HepG2 (cell line): ENCODE measurements around the gene AMTN.

Experiments used
- ASH2L ChIP-seq: fragments of 300-600, 200-600 bp; sonication (generic); IDR thresholded peaks from 2 replicates; pipeline ENCODE4 v1.7.0; 2017; ENCODE audit warnings: low read depth, mild to moderate bottlenecking, moderate library complexity, mixed read lengths, low read length; ENCODE audit not compliant: insufficient read length
- CC2D1A ChIP-seq: sonication (generic); formaldehyde crosslinking; IDR thresholded peaks from 2 replicates; pipeline ENCODE4 v1.8.1; 2023; ENCODE audit warnings: mild to moderate bottlenecking, missing genetic modification reagents
- RXRA ChIP-seq: sonication (generic); formaldehyde crosslinking; IDR thresholded peaks from 2 replicates; pipeline ENCODE4 v1.5.1; 2020; ENCODE audit warnings: missing genetic modification reagents
- TAF15 ChIP-seq: fragments of 200-400 bp; formaldehyde crosslinking; IDR thresholded peaks from one replicate; pipeline ENCODE4 v1.6.1; 2018; ENCODE audit warnings: mild to moderate bottlenecking, low read depth, low read length; ENCODE audit not compliant: poor library complexity, severe bottlenecking
- ZNF501 ChIP-seq: sonication (generic); formaldehyde crosslinking; IDR thresholded peaks from 2 replicates; pipeline ENCODE4 v1.5.1; 2020; ENCODE audit warnings: mild to moderate bottlenecking, moderate library complexity, missing genetic modification reagents
- TF ChIP-seq, protein P1 (sequence below): sonication (generic); formaldehyde crosslinking; IDR thresholded peaks from 2 replicates; pipeline ENCODE4 v1.5.1; 2020; ENCODE audit warnings: mild to moderate bottlenecking, missing genetic modification reagents, moderate library complexity
- TF ChIP-seq, protein P2 (sequence below): IDR thresholded peaks from 2 replicates; pipeline ENCODE4 v1.6.1; 2016; ENCODE audit warnings: missing biosample characterization, missing genetic modification reagents, low read depth
- TF ChIP-seq, protein P3 (sequence below): sonication (generic); formaldehyde crosslinking; IDR thresholded peaks from 2 replicates; pipeline ENCODE4 v1.5.0; 2020; ENCODE audit warnings: mild to moderate bottlenecking, missing genetic modification reagents, moderate library complexity

DNA sequence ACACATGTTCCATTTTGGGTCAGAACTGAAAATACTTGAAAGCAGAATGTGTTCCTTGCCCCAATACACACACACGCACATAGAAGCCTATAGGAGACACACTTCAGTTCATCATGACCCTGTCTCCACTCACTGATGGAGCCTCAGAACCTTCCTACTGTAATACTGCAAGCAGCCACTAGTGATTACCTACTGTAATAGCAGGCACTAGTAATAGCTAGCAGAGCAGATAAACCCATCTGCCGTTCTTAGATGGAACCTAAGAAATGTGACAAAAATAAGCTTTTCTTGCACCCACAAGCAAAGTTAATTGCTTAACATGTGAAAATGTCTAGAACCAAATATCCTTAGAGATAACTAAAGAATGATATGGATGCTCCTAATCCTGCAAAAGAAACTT is 13.6 kb downstream of the AMTN start:
- TF ChIP-seq CC2D1A (CRISPR knock-in tag), result no peak
- no peak for TF ChIP-seq ASH2L
- TF ChIP-seq, protein P1, sequence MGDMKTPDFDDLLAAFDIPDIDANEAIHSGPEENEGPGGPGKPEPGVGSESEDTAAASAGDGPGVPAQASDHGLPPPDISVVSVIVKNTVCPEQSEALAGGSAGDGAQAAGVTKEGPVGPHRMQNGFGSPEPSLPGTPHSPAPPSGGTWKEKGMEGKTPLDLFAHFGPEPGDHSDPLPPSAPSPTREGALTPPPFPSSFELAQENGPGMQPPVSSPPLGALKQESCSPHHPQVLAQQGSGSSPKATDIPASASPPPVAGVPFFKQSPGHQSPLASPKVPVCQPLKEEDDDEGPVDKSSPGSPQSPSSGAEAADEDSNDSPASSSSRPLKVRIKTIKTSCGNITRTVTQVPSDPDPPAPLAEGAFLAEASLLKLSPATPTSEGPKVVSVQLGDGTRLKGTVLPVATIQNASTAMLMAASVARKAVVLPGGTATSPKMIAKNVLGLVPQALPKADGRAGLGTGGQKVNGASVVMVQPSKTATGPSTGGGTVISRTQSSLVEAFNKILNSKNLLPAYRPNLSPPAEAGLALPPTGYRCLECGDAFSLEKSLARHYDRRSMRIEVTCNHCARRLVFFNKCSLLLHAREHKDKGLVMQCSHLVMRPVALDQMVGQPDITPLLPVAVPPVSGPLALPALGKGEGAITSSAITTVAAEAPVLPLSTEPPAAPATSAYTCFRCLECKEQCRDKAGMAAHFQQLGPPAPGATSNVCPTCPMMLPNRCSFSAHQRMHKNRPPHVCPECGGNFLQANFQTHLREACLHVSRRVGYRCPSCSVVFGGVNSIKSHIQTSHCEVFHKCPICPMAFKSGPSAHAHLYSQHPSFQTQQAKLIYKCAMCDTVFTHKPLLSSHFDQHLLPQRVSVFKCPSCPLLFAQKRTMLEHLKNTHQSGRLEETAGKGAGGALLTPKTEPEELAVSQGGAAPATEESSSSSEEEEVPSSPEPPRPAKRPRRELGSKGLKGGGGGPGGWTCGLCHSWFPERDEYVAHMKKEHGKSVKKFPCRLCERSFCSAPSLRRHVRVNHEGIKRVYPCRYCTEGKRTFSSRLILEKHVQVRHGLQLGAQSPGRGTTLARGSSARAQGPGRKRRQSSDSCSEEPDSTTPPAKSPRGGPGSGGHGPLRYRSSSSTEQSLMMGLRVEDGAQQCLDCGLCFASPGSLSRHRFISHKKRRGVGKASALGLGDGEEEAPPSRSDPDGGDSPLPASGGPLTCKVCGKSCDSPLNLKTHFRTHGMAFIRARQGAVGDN, result no peak
- no peak for TF ChIP-seq ZNF501 (CRISPR knock-in tag)
- TF ChIP-seq, protein P2, sequence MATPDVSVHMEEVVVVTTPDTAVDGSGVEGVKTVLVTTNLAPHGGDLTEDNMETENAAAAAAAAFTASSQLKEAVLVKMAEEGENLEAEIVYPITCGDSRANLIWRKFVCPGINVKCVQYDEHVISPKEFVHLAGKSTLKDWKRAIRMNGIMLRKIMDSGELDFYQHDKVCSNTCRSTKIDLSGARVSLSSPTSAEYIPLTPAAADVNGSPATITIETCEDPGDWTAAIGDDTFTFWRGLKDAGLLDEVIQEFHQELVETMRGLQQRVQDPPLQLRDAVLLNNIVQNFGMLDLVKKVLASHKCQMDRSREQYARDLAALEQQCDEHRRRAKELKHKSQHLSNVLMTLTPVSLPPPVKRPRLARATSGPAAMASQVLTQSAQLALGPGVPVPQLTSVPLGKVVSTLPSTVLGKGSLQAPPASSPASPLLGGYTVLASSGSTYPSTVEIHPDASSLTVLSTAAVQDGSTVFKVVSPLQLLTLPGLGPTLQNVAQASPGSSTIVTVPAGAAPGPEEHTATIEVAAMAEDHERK (CRISPR knock-in tag), result no peak
- TF ChIP-seq, protein P3, sequence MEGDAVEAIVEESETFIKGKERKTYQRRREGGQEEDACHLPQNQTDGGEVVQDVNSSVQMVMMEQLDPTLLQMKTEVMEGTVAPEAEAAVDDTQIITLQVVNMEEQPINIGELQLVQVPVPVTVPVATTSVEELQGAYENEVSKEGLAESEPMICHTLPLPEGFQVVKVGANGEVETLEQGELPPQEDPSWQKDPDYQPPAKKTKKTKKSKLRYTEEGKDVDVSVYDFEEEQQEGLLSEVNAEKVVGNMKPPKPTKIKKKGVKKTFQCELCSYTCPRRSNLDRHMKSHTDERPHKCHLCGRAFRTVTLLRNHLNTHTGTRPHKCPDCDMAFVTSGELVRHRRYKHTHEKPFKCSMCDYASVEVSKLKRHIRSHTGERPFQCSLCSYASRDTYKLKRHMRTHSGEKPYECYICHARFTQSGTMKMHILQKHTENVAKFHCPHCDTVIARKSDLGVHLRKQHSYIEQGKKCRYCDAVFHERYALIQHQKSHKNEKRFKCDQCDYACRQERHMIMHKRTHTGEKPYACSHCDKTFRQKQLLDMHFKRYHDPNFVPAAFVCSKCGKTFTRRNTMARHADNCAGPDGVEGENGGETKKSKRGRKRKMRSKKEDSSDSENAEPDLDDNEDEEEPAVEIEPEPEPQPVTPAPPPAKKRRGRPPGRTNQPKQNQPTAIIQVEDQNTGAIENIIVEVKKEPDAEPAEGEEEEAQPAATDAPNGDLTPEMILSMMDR, result no peak
- TF ChIP-seq RXRA (CRISPR knock-in tag), result no peak
- no peak for TF ChIP-seq TAF15
